Large intestine (tissue), 12 donors: Measurements from ENCODE around the gene ELAVL3. TPM values are rescaled to one million over a fixed set of nuclear protein-coding genes. Genes with fewer than 3 reads are reported as not detected.

Experiments
- DNase-seq, 2 donors: peaks; one replicate each; pipeline versions ENCODE4 v3.0.0 to v3.0.0-alpha.2; 2013
- H3K27ac ChIP-seq: one replicate; pipeline ENCODE4 v1.5.1; 2013; ENCODE audit warnings: low read length
- H3K27me3 ChIP-seq: 2 replicates; pipeline ENCODE4 v1.6.1; 2013; ENCODE audit warnings: low read length; ENCODE audit not compliant: control insufficient read depth, insufficient read depth
- H3K36me3 ChIP-seq: 2 replicates; pipeline ENCODE4 v1.6.1; 2013; ENCODE audit warnings: low read length; ENCODE audit not compliant: control insufficient read depth, insufficient read depth
- H3K4me1 ChIP-seq: one replicate; pipeline ENCODE4 v1.6.1; 2013; ENCODE audit warnings: low read length; ENCODE audit not compliant: control insufficient read depth, insufficient read depth
- H3K4me3 ChIP-seq: one replicate; pipeline ENCODE4 v1.5.1; 2013; ENCODE audit warnings: low read length
- H3K9me3 ChIP-seq: one replicate; pipeline ENCODE4 v1.6.1; 2013; ENCODE audit warnings: mild to moderate bottlenecking, low read depth, low read length, moderate library complexity; ENCODE audit not compliant: control insufficient read depth
- WGBS: methylation state at CpG from one replicate; pipeline ENCODE4 v1.1.5; 2013; ENCODE audit warnings: low lambda C conversion rate; ENCODE audit not compliant: insufficient coverage; 5-methylcytosine and 5-hydroxymethylcytosine counted together
- long read RNA-seq, 11 donors: transcript quantifications; one replicate each; lab custom pipeline, GENCODE V29; 2026
- polyA plus RNA-seq: library from polyadenylated mRNA; unstranded; fragments of 120-200 nt; gene quantifications from one replicate; pipeline ENCODE4 v1.2.1, GENCODE V29; 2013

Gene ELAVL3
- polyA plus RNA-seq, result 4.2 TPM
- long read RNA-seq, donor 1, full-length matches to known transcripts, result 1 of 1 reads
- long read RNA-seq, donor 1, partial matches to known transcripts, result 0 of 1 reads
- long read RNA-seq, donor 1, other reads (novel, unspliced or antisense), result 0 of 1 reads
- long read RNA-seq, donor 2, full-length matches to known transcripts, result 2 of 2 reads
- long read RNA-seq, donor 2, partial matches to known transcripts, result 0 of 2 reads
- long read RNA-seq, donor 2, other reads (novel, unspliced or antisense), result 0 of 2 reads
- long read RNA-seq, donor 3, result 0 reads
- long read RNA-seq, donor 4, result 0 reads
- long read RNA-seq, donor 5, full-length matches to known transcripts, result 2 of 2 reads
- long read RNA-seq, donor 5, partial matches to known transcripts, result 0 of 2 reads
- long read RNA-seq, donor 5, other reads (novel, unspliced or antisense), result 0 of 2 reads
- long read RNA-seq, donor 6, full-length matches to known transcripts, result 1 of 1 reads
- long read RNA-seq, donor 6, partial matches to known transcripts, result 0 of 1 reads
- long read RNA-seq, donor 6, other reads (novel, unspliced or antisense), result 0 of 1 reads
- long read RNA-seq, donor 7, partial matches to known transcripts, result 12 of 12 reads
- long read RNA-seq, donor 7, other reads (novel, unspliced or antisense), result 0 of 12 reads
- long read RNA-seq, donor 8, result 0 reads
- long read RNA-seq, donor 9, result 0 reads
- long read RNA-seq, donor 10, result 0 reads
- long read RNA-seq, donor 11, partial matches to known transcripts, result 0 of 1 reads
- long read RNA-seq, donor 11, other reads (novel, unspliced or antisense), result 0 of 1 reads

DNA sequence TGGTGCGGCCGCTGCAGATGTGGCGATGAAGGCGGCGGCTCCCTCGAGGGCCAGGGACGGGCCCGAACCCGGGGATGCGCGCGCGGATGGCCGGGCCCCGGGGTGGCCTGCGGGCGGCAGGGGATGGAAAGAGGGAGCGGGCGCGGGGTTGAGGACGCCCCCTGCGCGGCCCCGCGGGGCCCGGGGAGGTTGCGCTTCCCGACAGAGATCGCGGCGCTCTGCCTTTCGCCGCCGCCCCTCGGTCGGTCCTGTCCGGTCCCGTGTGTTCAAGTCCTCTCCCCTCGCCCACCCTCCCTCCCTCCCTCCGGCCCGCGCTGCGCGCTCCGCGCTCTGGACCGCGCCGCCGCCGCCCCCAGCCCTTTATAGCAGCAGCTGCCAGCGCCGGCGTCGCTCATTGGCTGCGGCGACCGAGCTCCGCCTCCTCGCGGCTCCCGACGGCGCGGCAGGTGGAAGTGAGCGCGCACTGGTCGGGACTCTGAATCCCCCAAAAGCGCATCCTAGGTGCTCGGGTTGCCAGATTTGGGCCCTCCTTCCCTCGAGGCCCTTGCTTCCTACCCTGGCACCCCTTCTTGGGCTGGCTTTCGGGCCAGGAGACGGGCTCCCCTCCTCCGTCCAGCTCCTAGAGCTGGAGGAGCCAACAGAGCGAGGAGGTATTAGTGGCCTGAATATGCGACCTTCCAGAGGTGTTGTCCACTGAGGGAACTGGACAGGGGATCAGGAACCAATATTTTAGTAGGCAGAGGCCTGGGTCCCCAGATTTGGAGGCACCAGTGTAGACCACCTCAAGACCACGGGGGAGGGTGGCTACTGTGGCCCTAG lies at the start of gene ELAVL3:
Gene ELAVL3 (minus strand): TSS at position 332 of the 819 bp plus-strand sequence. CDS start 438 bp downstream, outside the sequence.
- Histone ChIP-seq H3K4me1 (peaks cover 5% of the 10 kb centered on the region), H3K4me3 (peak within 1 kb of the TSS; percentile 24), H3K9me3 (peaks cover 18% of the 10 kb centered on the region), H3K27me3 (peaks cover 61% of the 10 kb centered on the region), H3K27ac (no peak within 1 kb of the TSS), H3K36me3 (peaks cover 5% of the 10 kb centered on the region)
- no CpG with 5 or more reads among the region's 77 CpGs for WGBS
- no peak for DNase-seq

DNA sequence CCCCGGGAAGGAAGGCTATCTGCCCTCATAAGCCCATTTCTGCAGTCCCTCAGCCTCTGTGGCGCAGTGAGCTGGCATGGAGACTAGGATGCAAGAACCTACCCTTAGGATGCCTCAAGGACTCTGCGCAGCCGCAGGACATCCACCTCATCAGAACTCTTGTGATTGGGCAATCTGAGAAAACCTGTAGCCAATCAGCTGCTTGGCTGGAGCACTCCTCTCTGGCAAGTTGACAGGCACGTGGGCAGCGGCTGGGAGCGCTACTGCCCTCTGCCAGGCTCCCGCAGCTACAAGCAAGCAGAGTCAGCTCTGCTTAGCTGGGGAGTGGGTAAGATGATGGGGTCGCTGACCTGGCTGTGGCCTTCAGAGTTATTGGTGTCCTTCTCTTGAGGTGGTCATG lies 49.6 kb upstream of the ELAVL3 start:
- DNase-seq, result peak; percentile 78 to 79
- no peak overlapping the region for H3K27ac ChIP-seq

GRCh38 chr19:11528551-11529341 lies 47.9 kb upstream of the ELAVL3 start, which contains the start of gene ECSIT:
TSS of gene ECSIT (minus strand) at chr19:11529134. CDS start at chr19:11519170, 9,964 bp downstream.
- Histone ChIP-seq H3K9me3 (no peaks in the 10 kb centered on the region), H3K36me3 (peaks cover 2% of the 10 kb centered on the region), H3K27ac (peak within 1 kb of the TSS; percentile 94), H3K4me3 (peak within 1 kb of the TSS; percentile 99), H3K4me1 (peaks cover 10% of the 10 kb centered on the region), H3K27me3 (no peaks in the 10 kb centered on the region)
- no CpG with 5 or more reads among the region's 47 CpGs for WGBS
- peak; percentile 98 to 99 for DNase-seq

More for the DNA sequence above, 49.6 kb upstream of the ELAVL3 start:
- no peaks in the 10 kb centered on the region for H3K9me3 ChIP-seq
- H3K27me3 ChIP-seq, result no peaks in the 10 kb centered on the region
- no CpG with 5 or more reads among the region's 9 CpGs for WGBS
- H3K4me3 ChIP-seq, result no peak overlapping the region
- no peaks in the 10 kb centered on the region for H3K36me3 ChIP-seq
- peaks cover 11% of the 10 kb centered on the region for H3K4me1 ChIP-seq

GRCh38 chr19:11519138-11519537 lies 38.3 kb upstream of the ELAVL3 start:
- WGBS, result no CpG with 5 or more reads among the region's 9 CpGs
- Histone ChIP-seq H3K36me3 (peaks cover 29% of the 10 kb centered on the region), H3K4me1 (no peaks in the 10 kb centered on the region), H3K9me3 (no peaks in the 10 kb centered on the region), H3K27ac (no peak overlapping the region), H3K4me3 (no peak overlapping the region), H3K27me3 (no peaks in the 10 kb centered on the region)
- DNase-seq, result no peak

DNA sequence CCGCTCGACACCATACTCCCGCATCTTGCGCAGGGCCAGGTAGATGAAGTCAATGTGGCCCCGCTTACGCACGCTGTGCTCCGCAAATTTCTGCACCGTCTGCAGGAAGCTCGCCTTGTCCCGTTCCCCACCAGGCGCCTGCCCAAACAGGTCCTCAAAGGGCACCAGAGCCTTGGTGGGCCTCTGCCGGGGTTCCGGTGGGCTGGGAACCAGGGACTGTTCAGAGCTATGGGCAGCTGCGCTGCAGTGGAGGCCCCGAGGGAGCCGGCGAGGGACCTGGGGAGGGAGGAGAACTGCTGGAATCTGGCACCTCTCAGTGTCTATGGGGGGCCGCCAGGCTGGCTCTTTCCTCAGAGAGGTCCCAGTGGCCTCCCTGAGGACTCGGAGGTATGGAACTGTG lies 33.1 kb upstream of the ELAVL3 start:
- no peak overlapping the region for H3K27ac ChIP-seq
- H3K4me3 ChIP-seq, result no peak overlapping the region
- no CpG with 5 or more reads among the region's 20 CpGs for WGBS
- no peaks in the 10 kb centered on the region for H3K27me3 ChIP-seq
- no peak for DNase-seq
- peaks cover 49% of the 10 kb centered on the region for H3K36me3 ChIP-seq
- H3K4me1 ChIP-seq, result no peaks in the 10 kb centered on the region
- H3K9me3 ChIP-seq, result no peaks in the 10 kb centered on the region

GRCh38 chr19:11510444-11510843 lies 29.6 kb upstream of the ELAVL3 start:
- H3K27ac ChIP-seq, result no peak overlapping the region
- no CpG with 5 or more reads among the region's 8 CpGs for WGBS
- no peaks in the 10 kb centered on the region for H3K27me3 ChIP-seq
- H3K36me3 ChIP-seq, result peaks cover 38% of the 10 kb centered on the region
- no peak overlapping the region for H3K4me3 ChIP-seq
- H3K4me1 ChIP-seq, result peaks cover 4% of the 10 kb centered on the region
- no peaks in the 10 kb centered on the region for H3K9me3 ChIP-seq
- DNase-seq, result no peak

DNA sequence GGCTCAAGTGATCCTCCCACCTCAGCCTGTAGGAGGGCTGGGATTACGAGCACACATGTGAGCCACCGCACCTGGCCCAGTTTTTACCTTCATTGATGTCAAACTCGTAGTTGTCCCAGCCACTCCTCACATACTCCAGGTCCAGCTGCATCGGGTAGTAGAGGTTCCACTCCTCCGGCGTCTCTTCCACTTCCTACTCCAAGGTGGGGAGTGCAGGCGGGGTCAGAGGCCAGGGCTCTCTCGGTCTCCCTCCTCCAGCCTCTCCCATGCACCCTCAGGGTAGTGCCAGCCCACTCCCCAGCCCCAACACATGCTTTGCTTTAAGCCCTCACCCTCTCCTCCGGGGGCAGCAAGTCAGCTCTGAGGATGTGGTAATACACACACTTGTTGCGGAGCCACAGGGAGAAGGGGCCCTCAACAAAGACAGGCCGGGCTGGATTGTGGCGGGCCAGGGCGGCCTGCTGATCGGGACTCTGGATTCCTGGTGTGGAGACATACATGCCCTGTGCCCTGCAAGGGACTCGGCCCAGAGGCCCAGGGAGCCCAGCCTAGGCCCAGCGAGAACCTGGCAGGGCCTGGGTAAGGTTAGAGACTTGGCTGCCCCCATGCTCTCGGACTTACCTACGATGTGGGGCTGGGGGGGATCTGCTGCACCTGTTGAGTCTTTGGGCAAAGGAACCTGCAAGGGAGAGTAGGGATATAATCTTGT lies 26.7 kb upstream of the ELAVL3 start:
- no peaks in the 10 kb centered on the region for H3K27me3 ChIP-seq
- no peak overlapping the region for H3K4me3 ChIP-seq
- peaks cover 24% of the 10 kb centered on the region for H3K36me3 ChIP-seq
- no peak overlapping the region for H3K27ac ChIP-seq
- no CpG with 5 or more reads among the region's 18 CpGs for WGBS
- no peaks in the 10 kb centered on the region for H3K9me3 ChIP-seq
- H3K4me1 ChIP-seq, result peaks cover 4% of the 10 kb centered on the region
- DNase-seq, result no peak

DNA sequence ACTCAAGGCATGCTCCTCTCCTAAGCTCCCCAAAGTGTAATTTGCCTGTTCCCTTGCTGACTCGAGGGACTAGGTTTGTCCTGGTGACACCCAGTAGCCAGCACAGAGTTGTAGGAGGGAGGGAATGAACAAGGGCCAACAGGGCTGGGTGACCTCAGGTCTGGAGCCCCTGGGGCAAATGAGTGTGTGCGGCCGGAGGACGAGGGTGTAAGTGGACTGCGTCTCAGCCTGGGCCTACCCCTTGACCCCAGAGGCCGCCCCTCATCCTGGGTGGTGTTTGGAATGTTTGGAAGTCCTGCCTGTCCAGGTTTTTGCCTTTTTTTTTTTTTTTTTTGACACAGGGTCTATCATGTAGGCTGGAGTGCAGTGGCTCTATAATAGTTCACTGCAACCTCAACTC lies 26.1 kb upstream of the ELAVL3 start:
- Histone ChIP-seq H3K4me1 (peaks cover 4% of the 10 kb centered on the region), H3K36me3 (peaks cover 19% of the 10 kb centered on the region), H3K4me3 (no peak overlapping the region), H3K27me3 (no peaks in the 10 kb centered on the region), H3K9me3 (no peaks in the 10 kb centered on the region), H3K27ac (no peak overlapping the region)
- no CpG with 5 or more reads among the region's 6 CpGs for WGBS
- DNase-seq, result no peak

DNA sequence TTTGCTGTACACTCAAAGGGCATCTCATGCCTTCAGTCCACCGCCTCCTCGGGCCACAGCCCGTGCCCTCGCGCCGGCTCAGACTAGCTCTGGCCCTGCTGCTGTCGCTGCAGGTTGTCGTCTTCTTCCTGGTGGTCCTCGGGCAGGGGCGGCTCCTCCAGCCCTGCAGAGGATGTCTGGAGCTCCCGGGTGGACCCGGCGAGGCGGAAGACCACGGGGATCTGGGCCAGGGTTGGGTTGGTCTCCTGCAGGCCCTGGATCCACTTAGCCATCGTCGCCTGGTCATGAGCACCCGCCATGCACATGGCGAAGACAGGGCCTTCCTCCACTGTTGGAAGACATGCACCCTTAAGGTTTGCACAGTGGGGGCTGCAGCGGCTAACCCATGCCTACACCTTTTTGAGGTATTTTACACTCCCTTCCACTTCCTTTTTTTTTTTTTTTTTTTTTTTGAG lies 25.3 kb upstream of the ELAVL3 start:
- peak in 1 of 2 donors; percentile 29 for DNase-seq
- Histone ChIP-seq H3K27ac (peak overlapping the region; percentile 71), H3K4me3 (peak overlapping the region; percentile 43), H3K36me3 (peaks cover 14% of the 10 kb centered on the region), H3K9me3 (no peaks in the 10 kb centered on the region), H3K4me1 (peaks cover 4% of the 10 kb centered on the region), H3K27me3 (no peaks in the 10 kb centered on the region)
- WGBS, result no CpG with 5 or more reads among the region's 20 CpGs
